Left forelimb (tissue), 1 donor: ENCODE results near the gene NOMO2.
"Not testable (repeated sequence)": the region's sequence is repeated elsewhere in the genome, so short reads cannot be mapped to it uniquely, and the experiment has no call there.

Experiments used
- DNase-seq: peaks from one replicate; pipeline ENCODE4 v3.0.0-alpha.2; 2018; ENCODE audit warnings: low spot score

The NOMO2 gene

GRCh38 chr16:18518536-18519283 is 43.2 kb downstream of the NOMO2 start:
- DNase-seq = not testable (repeated sequence)

GRCh38 chr16:18498430-18498829 is 63.5 kb downstream of the NOMO2 start:
- DNase-seq = not testable (repeated sequence)

GRCh38 chr16:18497032-18497431 is 64.9 kb downstream of the NOMO2 start:
- DNase-seq = not testable (repeated sequence)

GRCh38 chr16:18492118-18492897 is 69.6 kb downstream of the NOMO2 start:
- not testable (repeated sequence) for DNase-seq

- DNase-seq = not testable (repeated sequence)
These were observed 125.9 kb downstream of the NOMO2 start for GRCh38 chr16:18436025-18436424.

- not testable (repeated sequence) for DNase-seq
These were observed 146.1 kb downstream of the NOMO2 start for GRCh38 chr16:18415827-18416226.

- not testable (repeated sequence) for DNase-seq
These were observed 152.2 kb downstream of the NOMO2 start for GRCh38 chr16:18409532-18410293.

- not testable (repeated sequence) for DNase-seq
These were observed 159.8 kb downstream of the NOMO2 start for GRCh38 chr16:18401851-18402657.

- DNase-seq = not testable (repeated sequence)
These were observed 160.7 kb downstream of the NOMO2 start for GRCh38 chr16:18401159-18401558.

GRCh38 chr16:18394363-18394762 is 167.5 kb downstream of the NOMO2 start:
- not testable (repeated sequence) for DNase-seq

- not testable (repeated sequence) for DNase-seq
These were observed 174.1 kb downstream of the NOMO2 start for GRCh38 chr16:18387767-18388166.

- DNase-seq = not testable (repeated sequence)
These were observed 175.4 kb downstream of the NOMO2 start for GRCh38 chr16:18386517-18386916.

- not testable (repeated sequence) for DNase-seq
These were observed 176.6 kb downstream of the NOMO2 start for GRCh38 chr16:18385285-18385684.

GRCh38 chr16:18384869-18385268 is 177.0 kb downstream of the NOMO2 start:
- DNase-seq = not testable (repeated sequence)

- DNase-seq = not testable (repeated sequence)
These were observed 177.7 kb downstream of the NOMO2 start for GRCh38 chr16:18384098-18384636.

GRCh38 chr16:18382696-18383095 is 179.2 kb downstream of the NOMO2 start:
- not testable (repeated sequence) for DNase-seq
